ENCODE results near the gene ARL5B. TPM values are rescaled to one million over a fixed set of nuclear protein-coding genes. Genes with fewer than 3 reads are reported as not detected.
"Not testable (repeated sequence)": the region's sequence is repeated elsewhere in the genome, so short reads cannot be mapped to it uniquely, and the experiment has no call there.

The ARL5B gene
- total and polyA plus RNA-seq, 8 donors = 2.1 to 10.0 (median 6.2) TPM

- TF ChIP-seq, protein P1, sequence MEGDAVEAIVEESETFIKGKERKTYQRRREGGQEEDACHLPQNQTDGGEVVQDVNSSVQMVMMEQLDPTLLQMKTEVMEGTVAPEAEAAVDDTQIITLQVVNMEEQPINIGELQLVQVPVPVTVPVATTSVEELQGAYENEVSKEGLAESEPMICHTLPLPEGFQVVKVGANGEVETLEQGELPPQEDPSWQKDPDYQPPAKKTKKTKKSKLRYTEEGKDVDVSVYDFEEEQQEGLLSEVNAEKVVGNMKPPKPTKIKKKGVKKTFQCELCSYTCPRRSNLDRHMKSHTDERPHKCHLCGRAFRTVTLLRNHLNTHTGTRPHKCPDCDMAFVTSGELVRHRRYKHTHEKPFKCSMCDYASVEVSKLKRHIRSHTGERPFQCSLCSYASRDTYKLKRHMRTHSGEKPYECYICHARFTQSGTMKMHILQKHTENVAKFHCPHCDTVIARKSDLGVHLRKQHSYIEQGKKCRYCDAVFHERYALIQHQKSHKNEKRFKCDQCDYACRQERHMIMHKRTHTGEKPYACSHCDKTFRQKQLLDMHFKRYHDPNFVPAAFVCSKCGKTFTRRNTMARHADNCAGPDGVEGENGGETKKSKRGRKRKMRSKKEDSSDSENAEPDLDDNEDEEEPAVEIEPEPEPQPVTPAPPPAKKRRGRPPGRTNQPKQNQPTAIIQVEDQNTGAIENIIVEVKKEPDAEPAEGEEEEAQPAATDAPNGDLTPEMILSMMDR (IDR thresholded peaks at IDR 0.05) = no peak
- Histone ChIP-seq H3K36me3 (peaks cover 0 to 3% (median 0%) of the 10 kb centered on the region in 3 donors), H3K27ac (peak overlapping the region in 2 of 4 donors; percentile 27 to 66), H3K27me3 (no peaks in the 10 kb centered on the region), H3K4me3 (no peak overlapping the region), H3K9me3 (no peaks in the 10 kb centered on the region), H3K4me1 (peaks cover 4 to 15% (median 8%) of the 10 kb centered on the region in 3 donors)
- peak; percentile 35 to 51 (median 46) for ATAC-seq
- FAIRE-seq = no peak
- DNase-seq = peak in 2 of 6 donors; percentile 20 to 52
- intact Hi-C loops (cut with DNase I) = no loop called here
- WGBS, 2 donors = 50 to 59% methylated on average over 4 of the region's 4 CpGs
These were observed 23.2 kb upstream of the ARL5B start for GRCh38 chr10:18635995-18636394.

GRCh38 chr10:18637400-18637799, 21.8 kb upstream of the ARL5B start:
- H3K4me3 ChIP-seq; DNase-seq; H3K9me3 ChIP-seq; H3K27me3 ChIP-seq; H3K36me3 ChIP-seq; intact Hi-C loops (cut with DNase I): not testable (repeated sequence)
- 31% methylated on average over 1 of the region's 1 CpG for WGBS, 2 donors
- ATAC-seq = peak; percentile 72 to 82 (median 82)
- H3K27ac ChIP-seq = peak overlapping the region in 2 of 4 donors; percentile 13 to 73
- FAIRE-seq = peak; percentile 61
- peaks cover 4 to 15% (median 8%) of the 10 kb centered on the region in 3 donors for H3K4me1 ChIP-seq

- FAIRE-seq = peak; percentile 63
- H3K9me3 ChIP-seq; H3K27me3 ChIP-seq; intact Hi-C loops (cut with DNase I); H3K4me3 ChIP-seq; H3K36me3 ChIP-seq; DNase-seq: not testable (repeated sequence)
- peak; percentile 41 to 74 (median 60) for ATAC-seq
- Histone ChIP-seq H3K4me1 (peaks cover 4 to 15% (median 8%) of the 10 kb centered on the region in 3 donors), H3K27ac (peak overlapping the region in 2 of 4 donors; percentile 25 to 44)
- 44 to 46% methylated on average over 2 of the region's 2 CpGs for WGBS, 2 donors
These were observed 19.5 kb upstream of the ARL5B start for GRCh38 chr10:18639719-18640118.

GRCh38 chr10:18647151-18647550, 12.1 kb upstream of the ARL5B start:
- Histone ChIP-seq H3K27ac (no peak overlapping the region), H3K4me1 (peaks cover 0 to 10% (median 2%) of the 10 kb centered on the region in 3 donors), H3K4me3 (no peak overlapping the region), H3K9me3 (no peaks in the 10 kb centered on the region), H3K36me3 (peaks cover 0 to 5% (median 0%) of the 10 kb centered on the region in 3 donors), H3K27me3 (no peaks in the 10 kb centered on the region)
- TF ChIP-seq, protein P1 (IDR thresholded peaks at IDR 0.05) = no peak
- DNase-seq (no peak), ATAC-seq (no peak), FAIRE-seq (no peak)
- intact Hi-C loops (cut with DNase I) = no loop called here
- 94 to 95% methylated on average over 2 of the region's 2 CpGs for WGBS, 2 donors

DNA sequence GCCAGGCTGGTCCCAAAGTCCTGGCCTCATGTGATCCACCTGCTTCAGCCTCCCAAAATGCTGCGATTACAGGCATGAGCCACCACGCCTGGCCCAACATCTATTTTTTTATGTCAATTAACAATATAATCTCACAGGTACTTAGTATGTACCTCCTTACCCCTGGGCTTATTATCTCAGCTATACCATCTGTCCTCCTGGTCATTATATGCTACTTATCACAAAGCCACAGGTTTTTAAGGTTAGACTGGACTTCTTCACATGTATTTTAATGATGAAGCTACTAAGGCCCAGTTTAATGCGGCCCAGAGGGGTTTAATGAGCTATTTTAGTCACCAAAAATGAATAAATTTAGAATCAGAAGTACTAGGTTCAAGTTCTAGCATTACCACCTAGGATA, 11.3 kb upstream of the ARL5B start:
- WGBS, 2 donors = 93 to 98% methylated on average over 3 of the region's 3 CpGs

More for the DNA sequence above, 11.3 kb upstream of the ARL5B start:
- Histone ChIP-seq H3K9me3 (no peaks in the 10 kb centered on the region), H3K27me3 (no peaks in the 10 kb centered on the region), H3K27ac (no peak overlapping the region), H3K36me3 (peaks cover 0 to 5% (median 0%) of the 10 kb centered on the region in 3 donors), H3K4me3 (no peak overlapping the region), H3K4me1 (peaks cover 0 to 12% (median 3%) of the 10 kb centered on the region in 3 donors)
- TF ChIP-seq, protein P1 (IDR thresholded peaks at IDR 0.05) = no peak
- ATAC-seq (no peak), DNase-seq (no peak), FAIRE-seq (no peak)
- intact Hi-C loops (cut with DNase I) = no loop called here
